Small intestine (tissue), 7 donors: Measurements from ENCODE around the gene PRDM16. TPM values are rescaled to one million over a fixed set of nuclear protein-coding genes. Genes with fewer than 3 reads are reported as not detected.

Experiments used
- DNase-seq, 2 donors: peaks; one replicate each; pipeline versions ENCODE4 v3.0.0 to v3.0.0-alpha.2; 2013
- FAIRE-seq: peaks from 2 replicates; lab custom pipeline; 2012; peaks lifted over from hg19 to GRCh38; lab: Jason Lieb, UNC
- H3K27ac ChIP-seq, 3 donors: one replicate each; pipeline ENCODE4 v1.5.1; 2013; ENCODE audit warnings: low read length in 2 of 3, mild to moderate bottlenecking in 2 of 3, control low read depth in 1 of 3, inconsistent platforms in 1 of 3, low read depth in 1 of 3, moderate library complexity in 1 of 3
- H3K27me3 ChIP-seq, 3 donors: one replicate each; pipeline ENCODE4 v1.6.1; 2013; ENCODE audit warnings: low read length in 3 of 3, inconsistent platforms in 1 of 3; ENCODE audit not compliant: control insufficient read depth in 3 of 3, insufficient read depth in 3 of 3
- H3K36me3 ChIP-seq, 3 donors: one replicate each; pipeline ENCODE4 v1.6.1; 2013; ENCODE audit warnings: low read length in 3 of 3, inconsistent platforms in 1 of 3, low read depth in 1 of 3, mild to moderate bottlenecking in 1 of 3, moderate library complexity in 1 of 3; ENCODE audit not compliant: control insufficient read depth in 3 of 3, insufficient read depth in 2 of 3
- H3K4me1 ChIP-seq, 3 donors: one replicate each; pipeline ENCODE4 v1.6.1; 2013; ENCODE audit warnings: low read length in 2 of 3, inconsistent platforms in 1 of 3, low read depth in 1 of 3, mild to moderate bottlenecking in 1 of 3, moderate library complexity in 1 of 3; ENCODE audit not compliant: control insufficient read depth in 3 of 3, insufficient read depth in 2 of 3
- H3K4me3 ChIP-seq, 3 donors: one replicate each; pipeline ENCODE4 v1.5.1; 2013; ENCODE audit warnings: low read length in 3 of 3, control low read depth in 1 of 3, inconsistent platforms in 1 of 3, low read depth in 1 of 3, mild to moderate bottlenecking in 1 of 3, moderate library complexity in 1 of 3
- H3K9me3 ChIP-seq, 2 donors: one replicate each; pipeline ENCODE4 v1.6.1; 2013; ENCODE audit warnings: low read depth in 1 of 2, low read length in 1 of 2; ENCODE audit not compliant: control insufficient read depth in 2 of 2, insufficient read depth in 1 of 2
- WGBS, 3 donors: extraction: QIAGEN DNeasy Blood & Tissue Kit; methylation state at CpG; one replicate each; pipeline ENCODE4 v1.1.7; 2013; 5-methylcytosine and 5-hydroxymethylcytosine counted together
- polyA plus RNA-seq, 4 donors: library from polyadenylated mRNA; stranded (reverse) in 3 of 4; unstranded in 1 of 4; fragments of 200-250 nt in 3 of 4; fragments of 120-200 nt in 1 of 4; gene quantifications; one replicate each; pipeline versions ENCODE4 v1.2.1 to v1.2.3, GENCODE V29; 2013
- donor health status: healthy with polysubstance abuse.
- donor health status: control.
- donor health status: control.
- donor health status: Bipolar disorder and iron deficiency.
- donor health status: healthy.

The PRDM16 gene
- polyA plus RNA-seq, 4 donors, result 5.4 to 11.4 (median 8.2) TPM

DNA sequence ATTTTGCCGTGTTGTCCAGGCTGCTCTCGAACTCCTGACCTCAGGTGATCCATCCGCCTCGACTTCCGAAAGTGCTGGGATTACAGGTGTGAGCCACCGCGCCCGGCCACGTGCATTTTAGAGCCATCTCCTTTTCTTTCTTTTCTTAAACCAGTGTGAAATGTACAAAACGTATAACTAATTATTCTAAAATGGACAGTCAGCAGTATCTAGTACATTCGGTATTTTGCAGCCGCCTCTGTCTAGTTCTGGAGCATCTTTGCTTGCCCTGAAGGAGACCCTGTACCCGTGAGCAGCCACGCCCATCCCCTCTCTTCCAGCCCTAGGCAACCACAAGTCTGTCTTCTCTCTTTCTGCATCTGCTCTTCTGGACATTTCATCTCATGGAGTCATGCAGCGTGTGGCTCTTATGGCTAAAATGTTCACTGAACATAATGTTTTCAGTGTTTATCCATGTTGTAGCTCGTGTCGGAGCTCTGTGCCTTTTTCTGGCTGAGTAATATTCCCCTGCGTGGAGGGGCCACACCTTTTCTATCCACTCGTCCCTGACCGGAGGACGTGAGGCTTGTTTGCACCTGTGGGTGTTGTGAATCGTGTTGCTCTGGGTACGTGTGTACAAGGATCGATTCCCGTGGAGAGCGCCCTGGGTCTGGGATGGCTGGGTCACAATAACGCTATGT, 198.0 kb downstream of the PRDM16 start:
- Histone ChIP-seq H3K4me1 (peaks cover 0 to 22% (median 8%) of the 10 kb centered on the region in 3 donors), H3K27ac (no peak overlapping the region), H3K4me3 (no peak overlapping the region), H3K36me3 (peaks cover 0 to 5% (median 0%) of the 10 kb centered on the region in 3 donors), H3K27me3 (no peaks in the 10 kb centered on the region), H3K9me3 (no peaks in the 10 kb centered on the region)
- FAIRE-seq, result no peak
- no peak for DNase-seq
- WGBS, 3 donors, result 91 to 93% (median 91%) methylated on average over 27 of the region's 27 CpGs

DNA sequence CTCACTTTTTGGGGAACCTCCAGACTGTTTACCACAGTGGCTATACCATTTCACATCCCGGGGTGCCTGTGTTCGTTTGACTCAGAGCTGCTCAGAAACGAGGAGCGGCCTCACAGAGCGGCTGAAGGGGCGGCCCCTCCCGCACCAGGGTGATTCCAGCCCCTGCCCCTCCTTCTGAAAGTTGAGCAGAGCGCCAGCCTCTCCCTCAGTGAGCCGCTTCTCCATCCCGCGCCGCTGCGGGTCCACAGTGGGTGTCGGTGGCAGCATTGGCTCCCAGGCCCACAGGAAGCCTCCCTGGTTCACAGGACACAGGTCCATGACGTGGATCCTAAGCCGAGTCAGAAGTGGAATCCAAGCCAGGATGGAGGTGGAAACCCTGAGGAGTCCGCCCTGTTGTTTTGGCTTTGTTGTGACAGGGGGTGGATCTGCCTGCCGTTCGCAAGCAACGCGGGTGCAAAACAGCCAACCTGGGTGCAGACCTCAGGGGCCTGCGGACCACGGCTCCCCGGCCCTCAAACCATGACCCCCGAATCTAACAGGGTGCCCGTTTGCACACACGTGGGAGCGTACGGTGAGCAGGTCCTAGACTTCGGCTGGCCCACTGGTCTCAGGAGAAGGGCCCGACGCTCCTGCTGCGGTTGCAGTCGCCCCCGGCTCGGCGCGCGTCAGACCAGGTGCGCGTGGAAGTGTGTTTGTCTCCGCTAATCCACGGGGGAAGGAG, 198.7 kb downstream of the PRDM16 start:
- FAIRE-seq, result no peak

DNA sequence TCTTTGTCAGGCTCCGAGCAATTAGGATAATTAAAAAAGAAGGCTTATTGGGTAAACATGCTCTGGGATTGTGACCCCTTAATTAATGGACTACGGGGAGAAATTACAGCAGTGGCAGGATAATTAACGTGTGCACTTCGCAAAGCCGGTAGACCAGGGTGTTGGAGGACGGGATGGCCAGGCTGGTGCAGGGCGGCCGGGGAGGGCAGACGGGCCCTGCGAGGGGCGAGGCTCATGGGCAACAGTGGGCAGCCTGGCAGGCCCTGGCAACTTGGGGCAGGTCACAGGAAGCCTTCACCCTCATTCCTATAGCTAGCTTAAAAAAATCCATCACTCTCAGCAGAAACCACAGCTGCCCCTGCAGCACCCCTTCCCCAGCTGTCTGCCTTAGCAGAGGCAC, 199.3 kb downstream of the PRDM16 start:
- Histone ChIP-seq H3K27me3 (no peaks in the 10 kb centered on the region), H3K4me3 (no peak overlapping the region), H3K36me3 (peaks cover 0 to 7% (median 0%) of the 10 kb centered on the region in 3 donors), H3K4me1 (peaks cover 0 to 15% (median 3%) of the 10 kb centered on the region in 3 donors), H3K9me3 (no peaks in the 10 kb centered on the region), H3K27ac (no peak overlapping the region)
- no peak for DNase-seq
- 83 to 95% (median 85%) methylated on average over 11 of the region's 11 CpGs for WGBS, 3 donors
- no peak for FAIRE-seq

More for the DNA sequence above, 198.7 kb downstream of the PRDM16 start:
- DNase-seq, result no peak
- Histone ChIP-seq H3K27me3 (no peaks in the 10 kb centered on the region), H3K27ac (no peak overlapping the region), H3K36me3 (peaks cover 0 to 7% (median 0%) of the 10 kb centered on the region in 3 donors), H3K9me3 (no peaks in the 10 kb centered on the region), H3K4me1 (peaks cover 0 to 20% (median 8%) of the 10 kb centered on the region in 3 donors), H3K4me3 (no peak overlapping the region)
- 90 to 94% (median 93%) methylated on average over 42 to 43 of the region's 43 CpGs for WGBS, 3 donors

DNA sequence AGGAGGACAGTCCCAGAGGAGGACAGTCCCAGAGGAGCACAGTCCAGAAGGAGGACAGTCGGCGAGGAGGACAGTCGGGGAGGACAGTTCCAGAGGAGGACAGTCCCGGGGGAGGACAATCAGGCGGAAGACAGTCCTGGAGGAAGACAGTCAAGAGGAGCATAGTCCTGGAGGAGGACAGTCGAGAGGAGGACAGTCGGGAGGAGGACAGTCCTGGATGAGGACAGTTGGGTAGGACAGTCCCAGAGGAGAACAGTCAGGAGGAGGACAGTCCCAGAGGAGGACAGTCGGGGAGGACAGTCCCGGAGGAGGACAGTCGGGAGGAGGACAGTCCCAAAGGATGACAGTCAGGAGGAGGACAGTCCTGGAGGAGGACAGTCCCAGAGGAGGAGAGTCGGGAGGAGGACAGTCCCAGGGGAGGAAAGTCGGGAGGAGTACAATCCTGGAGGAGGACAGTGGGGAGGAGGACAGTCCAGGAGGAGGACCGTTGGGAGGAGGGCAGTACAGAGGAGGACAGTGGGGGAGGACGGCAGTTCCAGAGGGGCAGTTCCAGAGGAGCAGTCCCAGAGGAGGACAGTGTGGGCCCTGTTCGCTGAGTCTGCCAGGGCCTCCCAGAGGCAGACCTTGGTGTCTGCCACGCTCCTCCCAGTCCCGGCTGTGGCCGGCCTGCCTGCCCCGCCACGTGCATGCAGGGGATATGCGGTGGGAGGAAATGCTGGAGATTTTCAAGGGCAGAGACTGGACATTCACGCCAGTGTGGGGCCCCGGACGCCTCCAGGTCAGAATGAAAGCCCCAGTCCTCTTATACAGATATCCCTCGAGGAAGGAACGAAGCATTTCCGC, 201.6 kb downstream of the PRDM16 start:
- no peak for FAIRE-seq
- Histone ChIP-seq H3K4me3 (no peak overlapping the region), H3K4me1 (peaks cover 0 to 7% (median 0%) of the 10 kb centered on the region in 3 donors), H3K36me3 (peaks cover 0 to 11% (median 0%) of the 10 kb centered on the region in 3 donors), H3K27me3 (no peaks in the 10 kb centered on the region), H3K27ac (no peak overlapping the region), H3K9me3 (no peaks in the 10 kb centered on the region)
- WGBS, 3 donors, result 78 to 94% (median 88%) methylated on average over 24 to 27 of the region's 27 CpGs
- DNase-seq, result no peak

DNA sequence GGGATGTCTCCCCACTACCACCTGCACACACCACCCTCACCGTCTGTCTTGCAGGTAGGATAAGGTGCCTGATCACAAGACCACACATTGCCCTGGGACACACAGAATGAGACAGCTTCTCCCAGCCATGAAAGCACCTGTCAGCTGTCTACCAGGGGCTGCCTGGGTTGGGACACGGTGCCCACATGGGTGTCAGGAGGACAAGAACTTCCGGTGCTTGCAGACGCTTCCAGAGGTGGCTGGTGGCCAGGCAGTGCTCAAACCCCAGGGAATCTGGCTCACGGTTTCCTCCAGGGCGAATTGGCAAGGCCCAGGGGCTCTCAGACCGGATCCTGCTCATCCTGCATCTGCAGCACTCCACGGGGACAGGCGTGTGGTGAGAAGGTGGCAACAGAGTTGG, 202.9 kb downstream of the PRDM16 start:
- DNase-seq, result no peak
- no peaks in the 10 kb centered on the region for H3K27me3 ChIP-seq
- H3K27ac ChIP-seq, result no peak overlapping the region
- H3K9me3 ChIP-seq, result no peaks in the 10 kb centered on the region
- H3K4me3 ChIP-seq, result no peak overlapping the region
- WGBS, 3 donors, result 53 to 74% (median 72%) methylated on average over 9 of the region's 9 CpGs
- peaks cover 0 to 7% (median 0%) of the 10 kb centered on the region in 3 donors for H3K4me1 ChIP-seq
- H3K36me3 ChIP-seq, result peaks cover 0 to 19% (median 0%) of the 10 kb centered on the region in 3 donors
- FAIRE-seq, result no peak

DNA sequence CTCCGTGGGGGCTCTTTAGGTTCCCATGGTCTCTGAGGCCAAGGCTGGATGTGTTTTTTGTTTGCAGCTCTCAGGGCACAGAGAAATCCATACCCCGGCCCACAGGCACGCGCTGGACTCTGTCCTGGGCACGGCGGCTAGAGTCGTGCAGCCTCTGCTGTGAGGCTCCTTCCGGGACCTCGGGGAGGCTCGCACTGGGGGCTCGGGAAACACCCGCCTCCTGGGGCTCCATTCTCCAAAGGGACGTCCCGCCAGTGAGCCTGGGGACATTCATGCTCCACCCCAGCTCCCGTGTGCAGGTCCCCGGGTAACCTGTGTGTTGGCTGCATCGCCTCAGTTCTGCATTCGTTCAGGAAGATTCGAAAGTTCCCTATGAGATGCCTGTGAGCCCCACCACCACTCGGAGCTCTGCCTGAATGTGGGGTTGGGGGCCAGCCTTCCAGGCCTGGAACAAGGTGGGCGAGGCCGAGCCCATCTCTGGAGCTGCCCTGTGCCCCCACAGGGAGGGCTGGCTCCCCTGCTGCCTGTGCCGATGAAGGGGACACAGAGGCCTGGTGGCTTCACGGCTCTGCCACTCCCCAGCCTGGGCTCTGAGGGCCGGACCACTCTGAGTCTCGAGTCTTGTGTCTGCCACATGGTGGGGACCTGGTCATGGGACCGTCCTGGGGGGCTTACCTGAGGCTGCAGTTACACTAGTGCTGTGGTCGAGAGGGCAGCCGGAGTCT, 203.5 kb downstream of the PRDM16 start:
- Histone ChIP-seq H3K4me3 (no peak overlapping the region), H3K4me1 (peaks cover 0 to 7% (median 0%) of the 10 kb centered on the region in 3 donors), H3K27ac (no peak overlapping the region), H3K9me3 (no peaks in the 10 kb centered on the region), H3K27me3 (no peaks in the 10 kb centered on the region), H3K36me3 (peaks cover 0 to 24% (median 0%) of the 10 kb centered on the region in 3 donors)
- no peak for DNase-seq
- WGBS, 3 donors, result 63 to 82% (median 68%) methylated on average over 28 to 29 of the region's 29 CpGs
- no peak for FAIRE-seq

DNA sequence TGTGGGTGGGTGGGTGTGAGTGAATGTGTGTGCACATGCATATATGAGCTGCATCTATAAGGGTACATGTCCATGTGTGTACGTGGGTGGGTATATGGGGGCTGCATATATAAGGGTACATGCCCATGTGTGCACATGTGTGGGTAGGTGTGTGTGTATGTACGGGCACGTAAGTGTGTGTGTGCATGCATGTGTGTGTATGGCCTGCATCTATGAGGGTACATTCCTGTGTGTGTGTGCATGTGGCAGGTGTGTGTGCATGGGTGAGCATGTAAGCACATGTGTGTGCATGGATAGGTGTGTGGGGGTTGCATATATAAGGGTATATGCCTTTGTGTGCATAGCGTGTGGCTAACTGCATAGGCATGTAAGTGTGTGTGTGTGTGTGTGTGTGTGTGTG, 204.4 kb downstream of the PRDM16 start:
- no peak overlapping the region for H3K27ac ChIP-seq
- no peaks in the 10 kb centered on the region for H3K9me3 ChIP-seq
- no peak overlapping the region for H3K4me3 ChIP-seq
- 93 to 95% (median 94%) methylated on average over 4 of the region's 4 CpGs for WGBS, 3 donors
- H3K4me1 ChIP-seq, result peaks cover 0 to 7% (median 0%) of the 10 kb centered on the region in 3 donors
- H3K36me3 ChIP-seq, result peaks cover 0 to 27% (median 0%) of the 10 kb centered on the region in 3 donors
- H3K27me3 ChIP-seq, result no peaks in the 10 kb centered on the region
- DNase-seq (no peak), FAIRE-seq (no peak)
